GM21390 (cell line): ENCODE measurements around the gene HAPSTR1.

Experiments
- ATAC-seq: cut with Tn5 transposase; IDR thresholded peaks from one replicate; pipeline ENCODE4 v1.9.1; 2021; ENCODE audit not compliant: unreplicated experiment

The HAPSTR1 gene

DNA sequence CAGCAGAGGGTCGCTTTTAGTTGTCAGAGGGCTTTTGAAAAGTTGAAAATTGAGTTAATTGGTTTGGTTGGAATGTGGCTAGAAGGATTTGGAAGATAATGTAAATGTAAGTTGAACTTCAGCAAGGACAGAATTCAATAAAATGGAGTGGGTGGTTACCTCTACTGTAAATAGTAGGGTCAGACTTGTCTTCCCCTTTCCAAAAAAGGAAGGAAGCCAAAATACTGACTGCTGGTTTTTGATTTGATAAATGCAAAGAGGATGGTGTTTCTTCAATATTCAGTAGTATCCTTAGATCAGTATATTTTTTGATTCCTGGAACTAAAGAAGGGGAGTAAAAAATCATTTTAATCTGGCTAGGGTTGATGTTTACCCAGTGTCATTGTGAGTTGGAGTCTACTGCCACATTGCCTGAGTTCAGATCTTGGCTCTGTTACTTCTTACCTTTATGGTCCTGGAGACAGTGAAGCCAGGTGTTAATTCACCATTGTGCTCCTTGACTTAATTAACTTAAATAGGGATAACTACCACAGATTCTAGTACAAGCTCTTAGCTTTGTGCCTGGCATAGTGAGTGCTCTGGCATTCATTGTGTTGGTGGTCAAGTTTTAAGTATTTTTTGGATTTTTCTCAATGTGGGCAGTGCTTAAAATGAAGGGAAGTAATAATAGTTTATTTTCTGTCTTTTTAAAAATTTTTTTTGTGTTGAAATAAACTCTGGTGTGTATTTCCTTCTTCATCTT, 4.4 kb downstream of the HAPSTR1 start:
- ATAC-seq = no peak

DNA sequence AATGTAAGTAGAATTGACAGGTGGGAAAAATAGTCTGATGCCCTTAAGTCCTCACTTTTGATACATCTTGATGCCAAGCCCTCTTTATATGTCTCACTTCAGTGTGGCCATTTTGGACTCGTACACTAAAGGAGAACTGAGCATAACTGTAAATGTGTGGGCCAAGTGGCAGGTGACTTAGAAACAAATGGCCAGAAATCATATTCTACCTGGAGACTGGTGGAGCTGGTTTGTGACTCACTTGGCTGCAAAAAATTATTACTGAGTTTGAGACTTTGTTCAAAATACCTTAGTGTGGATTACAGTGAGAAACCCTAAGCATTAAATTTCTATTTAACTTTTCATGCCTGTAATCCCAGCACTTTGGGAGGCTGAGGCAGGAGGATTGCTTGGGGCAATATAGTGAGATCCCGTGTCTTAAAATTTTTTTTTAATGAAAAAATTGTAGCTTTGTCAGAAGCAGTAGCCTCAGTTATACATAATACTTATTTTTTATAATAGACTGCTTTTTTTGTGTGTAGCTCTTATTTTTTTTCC, 5.0 kb downstream of the HAPSTR1 start:
- ATAC-seq = no peak

DNA sequence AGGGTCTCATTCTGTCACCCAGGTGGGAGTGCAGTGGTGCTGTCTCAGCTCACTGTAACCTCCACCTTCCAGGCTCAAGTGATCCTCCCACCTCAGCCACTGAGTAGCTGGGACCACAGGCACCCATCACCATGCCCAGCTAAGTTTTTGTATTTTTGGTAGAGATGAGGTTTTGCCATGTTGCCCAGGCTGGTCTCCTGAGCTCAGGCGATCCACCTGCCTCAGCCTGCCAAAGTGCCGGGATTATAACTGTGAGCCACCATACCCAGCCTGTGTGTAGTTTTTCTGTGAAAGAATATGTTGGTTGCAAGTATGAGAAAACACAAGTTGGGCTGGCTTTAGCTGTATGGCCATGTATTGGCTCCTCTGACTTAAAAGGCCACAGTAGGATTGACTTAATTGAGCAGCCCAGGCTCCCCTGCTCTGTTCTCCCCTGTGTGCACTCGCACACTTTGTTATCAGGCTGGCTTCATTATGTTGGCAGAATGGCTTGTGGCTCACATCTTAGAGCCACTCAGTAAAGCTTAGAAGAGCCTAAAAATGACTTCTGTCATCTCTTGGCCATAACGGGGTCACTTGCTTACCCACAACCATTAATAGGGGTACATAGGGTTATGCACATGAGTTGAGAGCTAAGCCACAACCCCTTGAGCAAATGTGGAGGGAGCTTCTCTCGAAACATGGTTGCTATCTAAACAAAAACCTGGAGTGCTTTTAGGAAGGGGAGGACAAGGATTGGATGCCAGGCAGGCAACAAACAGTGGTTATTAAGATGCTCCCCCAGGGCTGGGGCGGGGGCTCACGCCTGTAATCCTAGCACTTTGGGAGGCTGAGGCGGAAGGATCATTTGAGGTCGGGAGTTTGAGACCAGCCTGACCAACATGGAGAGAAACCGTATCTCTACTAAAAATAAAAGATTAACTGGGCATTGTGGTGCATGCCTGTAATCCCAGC, 6.1 kb downstream of the HAPSTR1 start:
- ATAC-seq = no peak

DNA sequence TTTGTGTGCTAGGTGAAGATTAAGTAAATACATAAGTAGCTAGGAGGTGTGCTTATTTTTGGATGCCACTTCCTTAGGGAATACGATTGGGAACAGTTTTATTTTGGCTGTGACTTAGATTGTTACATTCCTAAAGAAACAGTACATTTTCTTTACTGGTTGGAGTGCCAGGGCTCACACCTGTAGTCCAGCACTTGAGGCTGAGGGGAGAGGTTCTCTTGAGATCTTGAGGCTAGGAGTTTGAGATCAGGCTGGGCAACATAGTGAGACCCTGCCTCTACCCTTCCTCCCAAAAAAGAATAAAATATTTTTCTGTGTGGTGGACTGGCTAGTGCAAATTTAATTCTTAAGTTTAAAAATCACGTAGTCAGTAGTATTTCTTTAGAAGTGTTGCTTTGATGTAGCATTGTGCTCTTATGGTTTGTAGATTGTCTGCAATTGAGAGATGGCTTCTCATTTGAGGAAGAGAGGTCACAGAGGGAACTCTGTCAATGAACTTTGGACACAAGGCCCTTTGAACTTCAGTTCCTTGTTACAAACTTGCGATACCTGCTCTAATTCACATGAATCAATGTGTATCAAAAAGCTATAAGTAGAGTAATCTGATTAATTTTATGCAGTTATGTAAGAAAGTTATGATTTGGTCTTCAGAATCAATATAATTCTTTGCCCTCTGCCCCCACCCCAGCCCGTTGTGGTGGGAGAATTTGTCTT, 7.1 kb downstream of the HAPSTR1 start:
- no peak for ATAC-seq

DNA sequence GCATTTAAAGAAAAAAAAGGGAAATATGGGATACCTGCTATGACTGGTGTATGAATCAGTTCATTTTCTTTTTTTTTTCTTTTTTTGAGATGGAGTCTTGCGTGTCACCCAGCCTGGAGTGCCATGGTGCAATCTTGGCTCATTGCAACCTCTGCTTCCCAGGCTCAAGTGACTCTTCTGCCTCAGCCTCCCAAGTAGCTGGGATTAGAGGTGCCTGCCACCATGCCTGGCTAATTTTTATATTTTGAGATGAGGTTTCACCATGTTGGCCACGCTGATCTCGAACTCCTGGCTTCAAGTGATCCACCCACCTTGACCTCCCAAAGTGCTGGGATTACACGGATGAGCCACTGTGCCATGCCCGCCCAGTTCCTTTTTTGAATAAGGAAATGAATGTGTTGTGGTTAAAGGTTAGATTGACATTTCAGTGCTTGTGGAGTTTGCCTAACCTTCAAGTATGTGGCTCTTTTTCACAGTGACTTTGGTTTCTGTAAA, 7.7 kb downstream of the HAPSTR1 start:
- peak; percentile 60 for ATAC-seq

DNA sequence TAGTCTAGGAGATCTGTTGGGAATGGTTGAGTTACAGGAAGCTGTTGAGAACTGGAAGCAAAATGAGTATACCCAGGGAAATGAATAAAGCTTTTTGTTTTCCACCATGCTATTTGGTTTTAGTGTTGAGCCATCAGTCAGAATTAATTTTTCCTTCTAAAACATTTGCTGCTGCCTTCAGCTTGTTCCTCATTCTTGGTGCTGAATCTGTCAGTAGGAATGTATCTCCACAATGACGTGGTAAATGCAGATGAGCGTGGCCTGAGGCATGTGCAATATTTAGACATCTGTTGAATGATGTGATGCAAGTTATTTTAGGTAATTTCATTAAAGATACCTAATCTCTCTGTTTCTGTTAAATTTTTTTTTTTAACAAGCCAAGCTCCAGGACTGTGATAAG, 10.9 kb downstream of the HAPSTR1 start:
- no peak for ATAC-seq

- no peak for ATAC-seq
Observed at GRCh38 chr16:9102943-9103342, 11.5 kb downstream of the HAPSTR1 start.

GRCh38 chr16:9103546-9103945, 12.1 kb downstream of the HAPSTR1 start:
- no peak for ATAC-seq

DNA sequence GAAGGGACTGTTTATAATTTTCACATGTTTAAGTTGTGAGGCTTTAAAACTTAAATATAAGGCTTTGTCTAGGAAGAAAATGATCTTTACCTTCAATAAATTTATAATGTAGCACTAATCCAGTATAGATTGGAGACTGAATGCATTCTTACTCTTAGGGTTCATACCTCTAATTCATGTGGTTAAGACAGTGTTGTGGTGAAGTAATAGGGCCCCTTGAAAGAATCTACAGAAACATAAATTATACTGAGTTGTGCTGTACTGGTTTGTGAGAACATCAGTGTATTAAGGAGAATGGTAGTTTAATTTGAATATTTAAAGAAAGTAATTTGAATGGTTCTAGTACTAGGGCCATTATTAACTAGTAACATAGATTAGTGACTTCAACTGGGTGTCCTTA, 13.7 kb downstream of the HAPSTR1 start:
- no peak for ATAC-seq

DNA sequence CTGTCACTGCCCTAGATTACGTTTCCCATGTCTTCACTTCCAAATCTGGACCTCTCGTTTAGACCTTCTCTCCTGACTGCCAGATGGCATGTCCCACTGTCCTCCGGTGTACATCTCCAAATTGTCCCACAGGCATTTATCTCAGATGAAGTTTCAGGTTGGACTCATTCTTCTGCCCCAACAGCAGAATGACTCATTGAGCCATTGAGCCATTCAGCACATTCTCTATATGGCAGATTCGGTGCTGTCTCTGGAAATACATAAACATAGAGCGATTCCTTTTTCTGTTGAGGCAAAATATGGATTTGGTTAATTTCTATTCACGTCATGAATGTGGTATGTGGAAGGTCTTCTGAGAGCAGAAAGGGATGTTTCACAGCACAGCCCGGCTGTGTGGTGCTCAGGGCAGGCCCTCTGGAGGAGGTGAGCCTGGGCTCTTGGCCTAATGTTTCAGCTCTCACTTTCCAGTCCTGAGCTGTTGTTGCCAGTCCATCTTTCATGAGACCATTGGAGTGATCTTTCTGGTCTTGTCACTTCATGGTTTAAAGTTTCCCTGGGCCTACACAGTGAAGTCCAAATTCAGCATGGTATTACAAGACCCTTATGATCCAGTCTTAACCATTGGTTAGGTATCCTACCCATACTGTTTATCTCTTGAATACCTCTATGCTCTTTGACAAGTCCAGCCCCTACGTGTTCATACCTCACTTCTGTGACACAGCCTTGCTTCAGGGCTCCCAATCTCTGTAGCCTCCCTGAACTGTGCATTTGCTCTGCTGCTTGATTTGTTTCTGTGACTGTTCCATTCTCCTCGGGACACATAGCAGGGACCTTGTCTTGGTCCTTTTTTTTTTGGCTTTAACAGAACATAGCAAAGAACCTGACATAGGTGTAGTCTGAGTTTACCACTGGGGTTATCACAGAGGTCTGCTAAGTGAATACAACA, 15.9 kb downstream of the HAPSTR1 start:
- ATAC-seq = no peak

DNA sequence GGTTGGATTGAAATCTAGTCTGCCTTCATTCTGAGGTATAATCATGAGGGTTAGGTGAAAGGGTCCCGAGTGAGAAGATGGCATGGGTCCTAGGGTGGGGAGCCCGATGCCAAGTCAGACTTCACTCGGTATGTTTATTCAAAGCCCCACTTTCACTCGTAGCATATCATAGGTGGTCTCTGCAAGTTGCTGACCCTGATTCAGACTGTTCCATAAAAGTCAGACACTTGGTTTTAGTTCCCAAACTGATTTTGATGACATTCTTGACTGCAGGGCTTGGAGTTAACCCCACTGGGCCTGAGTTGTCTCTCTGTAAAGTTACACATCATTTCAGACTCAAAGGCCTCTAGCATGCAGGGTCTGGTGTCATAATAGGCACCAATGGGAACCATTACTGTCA, 17.8 kb downstream of the HAPSTR1 start:
- no peak for ATAC-seq

- ATAC-seq = no peak
Observed at GRCh38 chr16:9112166-9112843, 20.9 kb downstream of the HAPSTR1 start.

GRCh38 chr16:9112844-9113186, 21.4 kb downstream of the HAPSTR1 start:
- no peak for ATAC-seq

GRCh38 chr16:9113707-9114106, 22.3 kb downstream of the HAPSTR1 start:
- ATAC-seq = no peak

- ATAC-seq = no peak
Observed at GRCh38 chr16:9114112-9114511, 22.7 kb downstream of the HAPSTR1 start.

- no peak for ATAC-seq
Observed at GRCh38 chr16:9114842-9115241, 23.4 kb downstream of the HAPSTR1 start.

DNA sequence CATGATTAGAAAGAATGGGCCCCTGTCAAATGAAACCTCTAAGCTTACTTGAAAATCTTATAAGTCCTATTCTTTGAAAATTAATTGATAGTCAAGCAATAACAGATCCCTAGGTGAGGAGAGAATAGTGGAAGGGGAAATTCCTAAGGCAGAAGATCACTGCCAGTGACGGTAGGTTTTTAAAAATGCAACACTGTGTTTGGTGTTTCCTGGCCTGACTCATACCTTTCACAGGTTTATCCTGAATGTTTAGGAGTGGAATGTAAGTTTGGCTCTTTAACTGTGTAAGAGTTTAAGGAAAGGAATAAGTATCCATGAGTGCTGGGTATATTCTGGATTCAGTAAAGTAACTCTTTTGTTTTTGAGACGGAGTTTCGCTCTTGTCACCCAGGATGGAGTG, 23.8 kb downstream of the HAPSTR1 start:
- ATAC-seq = no peak

DNA sequence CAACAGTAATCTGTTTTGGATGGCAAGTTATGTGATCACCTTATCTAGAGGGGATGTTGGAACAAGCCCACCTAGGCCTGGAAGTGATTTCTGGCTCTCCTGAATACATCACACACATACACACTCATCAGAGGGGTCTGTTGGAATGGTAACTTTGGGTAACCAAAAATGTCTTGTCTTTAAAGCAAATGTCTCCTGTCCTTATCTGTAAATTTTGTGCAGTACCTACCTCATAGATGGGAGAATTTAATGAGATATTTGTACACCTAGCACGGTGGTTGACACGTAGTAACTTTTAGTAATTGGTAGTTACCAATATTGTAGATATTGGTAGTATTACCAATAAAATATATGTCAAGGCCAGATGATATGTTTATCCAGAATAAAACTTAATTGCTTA, 24.7 kb downstream of the HAPSTR1 start:
- no peak for ATAC-seq

DNA sequence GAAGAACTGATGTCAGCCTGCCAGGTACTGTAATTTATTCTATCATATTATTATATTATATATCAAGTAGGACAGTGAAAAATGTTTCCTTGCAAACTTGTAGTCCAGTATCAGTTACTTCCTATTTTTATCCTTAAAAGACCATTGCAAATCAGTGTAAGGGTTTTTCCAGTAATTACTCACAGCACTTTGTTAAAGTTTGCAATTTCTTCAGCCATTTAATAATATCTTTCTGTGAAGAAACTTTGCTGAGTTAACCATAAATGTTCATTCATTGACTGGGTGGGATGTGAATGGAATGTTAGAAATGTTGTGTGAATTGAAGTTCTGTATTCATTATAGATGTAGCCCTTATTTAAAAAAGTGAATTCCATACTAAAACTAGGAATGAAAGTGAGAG, 26.7 kb downstream of the HAPSTR1 start:
- no peak for ATAC-seq

GRCh38 chr16:9119795-9120194, 28.4 kb downstream of the HAPSTR1 start:
- no peak for ATAC-seq
